BJ (cell line): ENCODE results near the gene APOBEC3H. TPM values are rescaled to one million over a fixed set of nuclear protein-coding genes. Genes with fewer than 3 reads are reported as not detected.
"Not testable (repeated sequence)": the region's sequence is repeated elsewhere in the genome, so short reads cannot be mapped to it uniquely, and the experiment has no call there.

Experiments
- CTCF ChIA-PET: fragments of 350-600 bp; formaldehyde crosslinking; extraction: SDS; loops from one replicate; lab custom pipeline; 2021; ENCODE audit warnings: antibody characterized with exemption, inconsistent platforms; lab: Yijun Ruan, JAX
- POLR2A ChIA-PET: fragments of 300-600 bp; sonication (Branson Sonifier 250); formaldehyde crosslinking; extraction: SDS; loops from one replicate; lab custom pipeline; 2021; ENCODE audit warnings: antibody characterized with exemption; lab: Charles Lee
- DNase-seq: peaks from one replicate; pipeline ENCODE4 v3.0.0-alpha.2; 2011; ENCODE audit warnings: low read depth
- H3K27me3 ChIP-seq: 2 replicates; pipeline ENCODE4 v1.6.0; 2011; ENCODE audit warnings: low read length; ENCODE audit not compliant: control insufficient read depth, insufficient read depth
- H3K36me3 ChIP-seq: 2 replicates; pipeline ENCODE4 v1.5.1; 2011; ENCODE audit warnings: low read length; ENCODE audit not compliant: control insufficient read depth, insufficient read depth
- H3K4me3 ChIP-seq: 2 replicates; pipeline ENCODE4 v1.5.1; 2011; ENCODE audit warnings: low read depth, mild to moderate bottlenecking, control low read depth, low read length
- polyA plus RNA-seq: library from polyadenylated mRNA; depleted of rRNA; stranded (reverse); fragments of >200 nt; gene quantifications from 2 replicates; pipeline ENCODE4 v1.2.3, GENCODE V29; 2011
- TF ChIP-seq, protein P1 (sequence below): IDR thresholded peaks from 2 replicates; pipeline ENCODE4 v1.5.1; 2011; ENCODE audit warnings: low read depth, mild to moderate bottlenecking, control low read depth, inconsistent platforms, low read length, moderate library complexity; ENCODE audit not compliant: insufficient read depth

APOBEC3H gene
- polyA plus RNA-seq, 1 experiment, result 0.10 TPM

DNA sequence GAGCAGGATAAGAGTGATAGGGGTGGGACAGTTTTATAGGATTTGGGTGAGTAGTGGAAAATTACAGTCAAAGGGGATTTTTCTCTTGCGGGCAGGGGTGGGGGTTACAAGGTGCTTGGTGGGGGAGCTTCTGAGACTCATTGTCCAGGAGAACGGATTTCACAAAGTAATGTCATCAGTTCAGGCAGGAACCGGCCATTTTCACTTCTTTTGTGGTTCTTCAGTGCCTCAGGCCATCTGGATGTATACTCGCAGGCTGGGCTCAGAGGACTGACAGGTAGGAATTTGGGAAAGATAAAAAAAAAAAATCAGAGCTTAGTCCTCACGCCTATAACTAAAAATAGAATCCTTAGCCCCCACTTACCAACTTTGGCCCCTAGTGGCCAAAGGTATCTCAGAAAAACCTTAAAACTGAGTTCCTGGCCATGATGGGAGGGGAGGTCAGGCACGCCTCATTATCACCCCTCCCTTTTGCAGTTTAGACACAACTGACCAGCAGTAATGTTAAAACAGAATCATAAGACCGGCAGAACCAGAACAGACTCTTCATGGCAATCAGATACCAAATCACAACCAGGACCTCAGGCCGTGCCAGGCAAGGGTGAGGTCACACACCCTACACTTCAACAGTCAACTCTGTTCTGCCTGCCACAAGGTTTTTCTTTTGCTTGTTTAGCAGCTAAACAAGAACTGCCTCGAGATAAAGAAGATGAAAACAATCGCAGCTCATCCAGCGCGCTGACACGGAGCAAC lies 28.8 kb upstream of the APOBEC3H start:
- no peaks in the 10 kb centered on the region for H3K36me3 ChIP-seq
- no peak for DNase-seq
- ChIA-PET CTCF (no interaction called here), POLR2A (no interaction called here)
- TF ChIP-seq, protein P1, sequence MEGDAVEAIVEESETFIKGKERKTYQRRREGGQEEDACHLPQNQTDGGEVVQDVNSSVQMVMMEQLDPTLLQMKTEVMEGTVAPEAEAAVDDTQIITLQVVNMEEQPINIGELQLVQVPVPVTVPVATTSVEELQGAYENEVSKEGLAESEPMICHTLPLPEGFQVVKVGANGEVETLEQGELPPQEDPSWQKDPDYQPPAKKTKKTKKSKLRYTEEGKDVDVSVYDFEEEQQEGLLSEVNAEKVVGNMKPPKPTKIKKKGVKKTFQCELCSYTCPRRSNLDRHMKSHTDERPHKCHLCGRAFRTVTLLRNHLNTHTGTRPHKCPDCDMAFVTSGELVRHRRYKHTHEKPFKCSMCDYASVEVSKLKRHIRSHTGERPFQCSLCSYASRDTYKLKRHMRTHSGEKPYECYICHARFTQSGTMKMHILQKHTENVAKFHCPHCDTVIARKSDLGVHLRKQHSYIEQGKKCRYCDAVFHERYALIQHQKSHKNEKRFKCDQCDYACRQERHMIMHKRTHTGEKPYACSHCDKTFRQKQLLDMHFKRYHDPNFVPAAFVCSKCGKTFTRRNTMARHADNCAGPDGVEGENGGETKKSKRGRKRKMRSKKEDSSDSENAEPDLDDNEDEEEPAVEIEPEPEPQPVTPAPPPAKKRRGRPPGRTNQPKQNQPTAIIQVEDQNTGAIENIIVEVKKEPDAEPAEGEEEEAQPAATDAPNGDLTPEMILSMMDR, result no peak
- no peak overlapping the region for H3K4me3 ChIP-seq
- H3K27me3 ChIP-seq, result peaks cover 3% of the 10 kb centered on the region

- TF ChIP-seq, protein P1, result no peak
- Histone ChIP-seq H3K27me3 (peaks cover 3% of the 10 kb centered on the region), H3K4me3 (no peak overlapping the region), H3K36me3 (no peaks in the 10 kb centered on the region)
- ChIA-PET CTCF (no interaction called here), POLR2A (no interaction called here)
- DNase-seq, result no peak
These were observed 26.9 kb upstream of the APOBEC3H start for GRCh38 chr22:39070186-39070585.

GRCh38 chr22:39072581-39072981 lies 24.5 kb upstream of the APOBEC3H start:
- CTCF ChIA-PET, H3K36me3 ChIP-seq, H3K4me3 ChIP-seq, DNase-seq, H3K27me3 ChIP-seq, POLR2A ChIA-PET: not testable (repeated sequence)

GRCh38 chr22:39073981-39074380 lies 23.1 kb upstream of the APOBEC3H start:
- Histone ChIP-seq H3K4me3 (no peak overlapping the region), H3K27me3 (no peaks in the 10 kb centered on the region; the same call in 1 of the 2 replicates), H3K36me3 (no peaks in the 10 kb centered on the region)
- CTCF ChIA-PET, result no interaction called here
- DNase-seq, result no peak
- POLR2A ChIA-PET, result no interaction called here
- TF ChIP-seq, protein P1, result no peak

DNA sequence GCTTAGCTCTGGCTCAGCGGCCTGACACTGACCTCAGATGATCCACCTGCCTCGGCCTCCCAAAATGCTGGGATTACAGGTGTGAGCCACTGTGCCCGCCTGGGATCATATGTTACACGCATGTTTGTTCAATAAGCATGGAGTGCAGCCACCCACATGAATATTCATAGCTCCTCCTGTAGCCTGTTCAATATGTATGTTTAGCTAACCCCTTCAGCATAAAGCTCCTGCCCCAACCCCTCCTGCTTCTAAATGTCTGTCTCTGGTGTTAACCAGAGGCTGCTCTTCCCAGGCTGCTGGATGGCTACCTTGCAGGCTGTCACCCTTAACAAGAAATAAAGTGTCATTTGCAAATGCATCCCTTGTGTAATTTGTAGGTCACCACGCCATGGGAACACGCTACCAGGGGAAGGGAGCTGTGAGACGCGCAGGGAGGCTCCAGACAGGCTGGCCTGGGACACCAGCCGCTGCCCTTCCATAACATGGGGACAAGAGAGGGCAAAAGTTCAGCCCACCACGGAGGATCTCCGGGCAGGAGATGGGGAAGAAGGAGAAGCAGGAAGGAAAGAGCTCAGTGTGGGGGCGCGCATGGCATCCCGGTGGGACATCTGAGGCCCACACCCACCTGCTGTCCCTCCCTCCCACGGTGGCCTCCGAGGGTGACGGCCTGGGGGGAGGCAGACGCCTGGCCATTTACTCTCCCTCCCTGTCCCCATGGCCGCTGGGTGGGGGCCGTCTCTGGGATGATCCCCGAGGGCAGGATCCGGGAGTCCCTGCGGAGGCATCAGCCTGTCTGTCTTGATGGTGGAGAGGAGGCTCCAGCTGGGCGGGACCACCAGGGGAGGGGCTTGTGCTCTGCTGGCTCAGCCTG lies 20.7 kb upstream of the APOBEC3H start:
- H3K27me3 ChIP-seq, POLR2A ChIA-PET, DNase-seq, CTCF ChIA-PET, H3K36me3 ChIP-seq: not testable (repeated sequence)
- peak overlapping the region; percentile 9; the same call in 1 of the 2 replicates for H3K4me3 ChIP-seq

DNA sequence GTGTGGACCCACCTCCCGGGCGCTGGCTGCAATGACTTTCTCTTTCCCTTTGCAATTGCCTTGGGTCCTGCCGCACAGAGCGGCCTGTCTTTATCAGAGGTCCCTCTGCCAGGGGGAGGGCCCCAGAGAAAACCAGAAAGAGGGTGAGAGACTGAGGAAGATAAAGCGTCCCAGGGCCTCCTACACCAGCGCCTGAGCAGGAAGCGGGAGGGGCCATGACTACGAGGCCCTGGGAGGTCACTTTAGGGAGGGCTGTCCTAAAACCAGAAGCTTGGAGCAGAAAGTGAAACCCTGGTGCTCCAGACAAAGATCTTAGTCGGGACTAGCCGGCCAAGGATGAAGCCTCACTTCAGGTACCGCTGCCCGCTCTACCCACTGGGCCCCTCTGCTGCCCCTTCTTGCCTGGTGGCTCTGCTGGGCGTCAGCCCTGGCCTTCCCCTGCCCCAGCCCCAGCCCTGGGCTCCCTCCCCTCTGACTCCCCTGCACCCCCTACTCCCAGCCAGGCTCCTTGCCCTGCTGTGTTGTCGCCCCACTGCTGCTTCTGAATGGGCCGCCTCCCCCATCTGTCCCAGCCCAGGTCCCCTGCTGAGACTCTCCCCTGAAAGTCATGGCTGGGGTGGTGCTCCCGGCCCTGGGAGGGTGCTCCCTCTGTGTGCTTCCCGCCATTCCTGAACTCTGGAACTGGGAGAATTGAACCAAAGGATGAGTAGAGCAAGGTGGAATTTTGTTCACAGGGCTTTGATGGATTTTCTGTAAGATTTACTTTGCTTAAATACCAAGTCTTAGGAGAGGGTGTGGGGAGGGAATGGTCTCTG lies 19.8 kb upstream of the APOBEC3H start, which contains the start of gene APOBEC3G:
APOBEC3G (plus strand) TSS at position 250 of the 815 bp plus-strand sequence; CDS start at position 337, 87 bp downstream.
- peak within 1 kb of the TSS; percentile 42 for H3K4me3 ChIP-seq
- DNase-seq, result peak; percentile 1
- CTCF ChIA-PET, result interaction anchor here (0.6 kb wide), 1 partner anchor 210 kb away, joined by 3 read pairs; no protein-coding TSS in a partner anchor
- POLR2A ChIA-PET, H3K36me3 ChIP-seq, H3K27me3 ChIP-seq: not testable (repeated sequence)

GRCh38 chr22:39077912-39078311 lies 19.1 kb upstream of the APOBEC3H start:
- CTCF ChIA-PET, result interaction anchor here (1.1 kb wide), 2 partner anchors 30 to 206 kb away, joined by 3 to 5 read pairs; partner anchors contain the start of gene CBX6
- POLR2A ChIA-PET, H3K36me3 ChIP-seq, H3K4me3 ChIP-seq, DNase-seq, H3K27me3 ChIP-seq: not testable (repeated sequence)
